Activated B cell treated with CpG ODN at 0.5 μM for 24 hours (primary cell): Measurements from ENCODE around the gene CALN1. TPM values are rescaled to one million over a fixed set of nuclear protein-coding genes. Genes with fewer than 3 reads are reported as not detected.

Experiments used
- ATAC-seq: fragments of 200-7000 bp; cut with Tn5 transposase; one replicate; pipeline ENCODE4 v1.10.0; 2021; ENCODE audit warnings: low read depth, mild to moderate bottlenecking, moderate library complexity
- CTCF ChIA-PET: fragments of 350-600 bp; sonication (Branson Sonifier 250); formaldehyde crosslinking; loops from one replicate; lab custom pipeline; 2021; ENCODE audit warnings: antibody characterized with exemption; lab: Charles Lee
- POLR2A ChIA-PET: fragments of 350-600 bp; sonication (Branson Sonifier 250); formaldehyde crosslinking; loops from one replicate; lab custom pipeline; 2021; ENCODE audit warnings: antibody characterized with exemption; lab: Charles Lee
- DNase-seq: peaks from one replicate; pipeline ENCODE4 v3.0.0; 2022
- H3K27ac Mint-ChIP-seq: one replicate; pipeline ENCODE4 v1.8.0; 2020; ENCODE audit warnings: mixed read lengths
- H3K27me3 Mint-ChIP-seq: one replicate; pipeline ENCODE4 v1.8.0; 2021; ENCODE audit warnings: mixed read lengths
- H3K36me3 Mint-ChIP-seq: one replicate; pipeline ENCODE4 v1.8.0; 2021; ENCODE audit warnings: low read depth, mixed read lengths
- H3K4me1 Mint-ChIP-seq: one replicate; pipeline ENCODE4 v1.8.0; 2021; ENCODE audit warnings: mixed read lengths
- H3K4me3 Mint-ChIP-seq: one replicate; pipeline ENCODE4 v1.8.0; 2020; ENCODE audit warnings: mild to moderate bottlenecking, mixed read lengths
- H3K9me3 Mint-ChIP-seq: one replicate; pipeline ENCODE4 v1.8.0; 2020; ENCODE audit warnings: mixed read lengths
- CTCF ChIP-seq: fragments of 200-600 bp; IDR thresholded peaks from one replicate; pipeline ENCODE4 v1.8.0; 2022; ENCODE audit warnings: antibody characterized with exemption, mild to moderate bottlenecking
- intact Hi-C: fragments of 100-400 bp; cut with micrococcal nuclease; formaldehyde crosslinking; loops from one replicate; pipeline ENCODE4 v1.15.1; 2024
- total RNA-seq: library from RNA; stranded (reverse); gene quantifications from 2 replicates; pipeline ENCODE4 v1.2.3, GENCODE V29; 2022

CALN1 gene
- total RNA-seq, 1 donor from 2014 or later = not detected

- ChIA-PET POLR2A (no interaction called here), CTCF (no interaction called here)
- DNase-seq = no peak
- no peak for ATAC-seq
- H3K36me3 Mint-ChIP-seq = no peaks in the 10 kb centered on the region
- no peaks in the 10 kb centered on the region for H3K27me3 Mint-ChIP-seq
- H3K4me1 Mint-ChIP-seq = no peaks in the 10 kb centered on the region
- H3K4me3 Mint-ChIP-seq = no peak overlapping the region
- peaks cover 6% of the 10 kb centered on the region for H3K9me3 Mint-ChIP-seq
- H3K27ac Mint-ChIP-seq = no peak overlapping the region
- intact Hi-C loops = no loop called here
- TF ChIP-seq CTCF = no peak
Measured at GRCh38 chr7:72101444-72101843, 310.7 kb downstream of the CALN1 start.

- ChIA-PET POLR2A (no interaction called here), CTCF (no interaction called here)
- no peak overlapping the region for H3K27ac Mint-ChIP-seq
- no peaks in the 10 kb centered on the region for H3K36me3 Mint-ChIP-seq
- no peak for TF ChIP-seq CTCF
- no peaks in the 10 kb centered on the region for H3K27me3 Mint-ChIP-seq
- H3K4me1 Mint-ChIP-seq = no peaks in the 10 kb centered on the region
- ATAC-seq (no peak), DNase-seq (no peak)
- H3K4me3 Mint-ChIP-seq = no peak overlapping the region
- peaks cover 4% of the 10 kb centered on the region for H3K9me3 Mint-ChIP-seq
- intact Hi-C loops = no loop called here
Measured at GRCh38 chr7:72099784-72100183, 312.4 kb downstream of the CALN1 start.

GRCh38 chr7:72098807-72099580 is 313.1 kb downstream of the CALN1 start:
- ATAC-seq = no peak
- Mint-ChIP-seq H3K4me3 (no peak overlapping the region), H3K9me3 (peaks cover 4% of the 10 kb centered on the region), H3K4me1 (no peaks in the 10 kb centered on the region), H3K27me3 (no peaks in the 10 kb centered on the region), H3K27ac (no peak overlapping the region), H3K36me3 (no peaks in the 10 kb centered on the region)
- ChIA-PET POLR2A (no interaction called here), CTCF (no interaction called here)
- no peak for DNase-seq
- TF ChIP-seq CTCF = no peak
- intact Hi-C loops = no loop called here

- CTCF ChIA-PET = no interaction called here
- Mint-ChIP-seq H3K27ac (no peak overlapping the region), H3K9me3 (peaks cover 7% of the 10 kb centered on the region), H3K4me1 (no peaks in the 10 kb centered on the region), H3K27me3 (no peaks in the 10 kb centered on the region), H3K4me3 (no peak overlapping the region), H3K36me3 (no peaks in the 10 kb centered on the region)
- POLR2A ChIA-PET = no interaction called here
- DNase-seq (no peak), ATAC-seq (no peak)
- intact Hi-C loops = no loop called here
- TF ChIP-seq CTCF = no peak
Measured at GRCh38 chr7:72097226-72097625, 314.9 kb downstream of the CALN1 start.

GRCh38 chr7:72092769-72093168 is 319.4 kb downstream of the CALN1 start:
- POLR2A ChIA-PET = no interaction called here
- no peak for ATAC-seq

More at GRCh38 chr7:72092769-72093168, 319.4 kb downstream of the CALN1 start:
- intact Hi-C loops = no loop called here
- Mint-ChIP-seq H3K36me3 (no peaks in the 10 kb centered on the region), H3K9me3 (peaks cover 7% of the 10 kb centered on the region), H3K27me3 (no peaks in the 10 kb centered on the region), H3K27ac (no peak overlapping the region), H3K4me1 (no peaks in the 10 kb centered on the region), H3K4me3 (no peak overlapping the region)
- CTCF ChIA-PET = no interaction called here
- no peak for TF ChIP-seq CTCF
- DNase-seq = no peak
